HL-60/S4 treated with phorbol 12-myristate 13-acetate at 8.2 ng/mL for 4 days and 3 days (cell line): Measurements from ENCODE around the gene SDHB.
"Not testable (repeated sequence)": the region's sequence is repeated elsewhere in the genome, so short reads cannot be mapped to it uniquely, and the experiment has no call there.

Source experiments
- in situ Hi-C: fragments of 300-500 bp; cut with MboI; formaldehyde crosslinking; loops from 2 replicates; pipeline ENCODE4 v1.15.0; 2022; ENCODE audit warnings: low sequenced_read_pairs

The SDHB gene

DNA sequence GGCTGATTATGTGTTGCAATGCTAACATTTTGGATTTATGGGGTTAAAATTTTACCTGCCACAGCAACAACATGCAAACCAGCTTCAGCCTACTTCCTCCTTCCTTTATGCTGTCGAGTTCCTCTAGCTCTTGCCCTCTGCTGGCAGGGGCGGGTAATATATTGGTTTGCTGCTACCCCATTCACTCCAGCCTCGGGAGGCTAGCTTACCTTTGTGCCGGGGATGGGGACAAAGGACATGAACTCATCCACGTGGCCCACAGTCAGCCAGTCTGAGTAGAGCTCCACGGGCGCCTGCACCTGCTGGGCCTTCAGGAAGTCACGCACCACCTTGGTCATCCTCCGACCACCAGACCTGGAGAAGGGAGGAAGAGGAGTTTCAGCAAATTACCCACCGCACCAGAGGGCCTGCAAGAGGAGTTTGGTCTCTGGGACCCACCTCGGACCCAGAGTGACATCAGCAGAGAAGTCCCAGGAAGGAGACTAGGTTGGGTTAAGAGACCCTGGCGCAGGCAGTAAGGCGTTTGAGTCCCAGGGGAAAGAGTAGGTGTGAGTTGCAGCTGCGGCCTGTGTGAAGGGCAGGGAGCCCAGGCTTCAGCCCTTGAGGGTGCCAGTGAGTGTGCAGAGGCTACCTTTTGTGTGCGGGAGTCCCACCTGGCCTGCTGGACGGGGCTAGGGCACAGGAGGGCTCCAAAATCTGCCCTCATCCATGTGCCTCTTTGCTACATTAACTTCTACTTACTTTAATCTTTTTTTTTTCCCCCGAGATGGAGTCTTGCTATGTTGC lies 21.8 kb upstream of the SDHB start:
- in situ Hi-C loops = no loop called here

DNA sequence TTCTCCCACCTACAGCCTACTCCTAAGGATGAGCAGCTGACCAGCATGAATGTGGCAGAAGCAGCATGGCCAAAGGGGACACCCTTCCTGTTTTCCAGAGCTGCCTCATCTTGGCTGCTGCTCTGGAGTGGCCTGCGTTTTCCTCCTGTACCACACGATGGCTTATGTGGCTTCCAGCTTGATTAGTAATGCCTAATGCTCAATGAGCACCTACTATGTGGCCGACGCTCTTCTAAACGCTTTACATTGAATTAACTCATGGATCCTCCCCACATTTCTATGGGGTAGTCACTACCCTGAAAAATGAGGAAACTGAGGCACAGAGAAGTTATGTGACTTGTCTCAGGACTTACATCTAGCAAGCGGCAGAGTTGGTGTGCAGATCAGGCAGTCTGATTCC lies 18.0 kb upstream of the SDHB start:
- in situ Hi-C loops = no loop called here

- in situ Hi-C loops = no loop called here
These were observed 16.3 kb upstream of the SDHB start for GRCh38 chr1:17070163-17070525.

DNA sequence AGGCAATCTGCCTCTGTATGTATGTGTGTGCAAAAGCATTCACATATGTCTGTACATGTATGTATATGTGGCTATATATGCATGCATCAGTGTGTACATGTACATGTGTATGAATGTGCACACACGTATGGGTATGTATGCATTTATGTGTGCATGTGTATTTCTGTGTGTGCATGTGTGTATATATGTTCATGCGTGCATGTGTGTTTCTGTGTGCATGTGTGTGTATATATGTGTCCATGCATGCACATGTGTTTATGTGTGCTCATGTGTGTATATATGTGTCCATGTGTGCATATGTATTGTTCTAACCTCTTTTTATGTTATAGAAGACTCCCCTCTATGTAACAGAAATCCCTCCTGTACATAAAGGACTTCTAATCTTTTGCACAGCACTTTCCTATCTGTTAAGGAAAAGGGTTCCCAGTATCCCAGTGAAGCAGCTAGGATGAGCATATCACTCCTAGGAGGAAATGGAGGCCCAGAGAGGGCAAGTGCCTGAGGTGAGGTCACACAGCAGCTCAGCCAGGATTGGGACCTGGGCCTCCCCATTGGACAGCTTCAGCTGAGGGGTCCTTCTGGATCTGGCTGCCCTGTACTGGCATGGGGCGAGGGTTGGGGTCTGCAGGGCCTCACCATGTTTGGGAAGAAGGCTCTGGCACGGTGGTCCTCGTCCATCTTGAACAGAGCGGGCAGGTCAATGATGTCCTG lies 15.8 kb upstream of the SDHB start:
- in situ Hi-C loops = no loop called here

- in situ Hi-C loops = no loop called here
These were observed 15.0 kb upstream of the SDHB start for GRCh38 chr1:17068789-17069188.

DNA sequence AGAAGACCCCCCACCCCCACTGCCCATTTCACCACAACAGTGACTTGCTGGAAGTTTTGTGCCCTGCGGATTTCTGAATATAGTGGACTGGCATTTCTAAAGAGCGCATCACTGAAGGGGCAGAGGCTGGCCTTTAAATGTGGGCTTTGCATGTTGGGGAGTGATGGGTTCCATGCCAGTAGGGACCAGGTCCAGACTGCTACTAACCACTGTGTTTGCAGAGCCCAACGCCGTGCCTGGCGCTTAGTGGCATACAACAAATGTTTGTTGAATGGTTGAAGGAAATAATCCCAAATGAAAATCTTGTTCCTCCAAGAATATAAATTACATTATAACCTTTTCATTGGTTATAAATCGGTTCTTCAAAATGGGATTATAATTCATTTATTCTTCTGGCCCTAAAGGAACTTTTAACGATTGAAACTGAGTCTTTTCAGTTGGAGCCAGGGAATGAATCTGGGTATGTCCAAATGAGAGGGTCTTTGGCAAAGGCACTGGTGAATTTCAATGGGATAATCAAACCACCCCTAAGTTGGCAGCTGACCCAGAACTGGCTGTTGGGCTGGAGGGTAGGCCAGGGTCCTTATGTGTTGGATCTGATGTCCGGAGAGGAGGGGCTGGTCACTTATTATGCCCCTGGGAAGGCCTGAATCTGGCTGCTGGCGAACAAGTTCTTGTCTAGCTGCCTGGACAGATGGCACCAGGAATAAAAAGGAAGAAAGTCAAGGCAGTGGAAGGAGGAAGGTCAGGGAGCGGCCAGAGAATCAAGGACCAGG lies 13.8 kb upstream of the SDHB start:
- in situ Hi-C loops = no loop called here

GRCh38 chr1:17067069-17067426 lies 13.2 kb upstream of the SDHB start:
- in situ Hi-C loops = no loop called here

GRCh38 chr1:17066361-17067068 lies 12.7 kb upstream of the SDHB start:
- in situ Hi-C loops = no loop called here

- in situ Hi-C loops = no loop called here
These were observed 11.8 kb upstream of the SDHB start for GRCh38 chr1:17065666-17066065.

- in situ Hi-C loops = not testable (repeated sequence)
These were observed 8.9 kb upstream of the SDHB start for GRCh38 chr1:17062751-17063150.

DNA sequence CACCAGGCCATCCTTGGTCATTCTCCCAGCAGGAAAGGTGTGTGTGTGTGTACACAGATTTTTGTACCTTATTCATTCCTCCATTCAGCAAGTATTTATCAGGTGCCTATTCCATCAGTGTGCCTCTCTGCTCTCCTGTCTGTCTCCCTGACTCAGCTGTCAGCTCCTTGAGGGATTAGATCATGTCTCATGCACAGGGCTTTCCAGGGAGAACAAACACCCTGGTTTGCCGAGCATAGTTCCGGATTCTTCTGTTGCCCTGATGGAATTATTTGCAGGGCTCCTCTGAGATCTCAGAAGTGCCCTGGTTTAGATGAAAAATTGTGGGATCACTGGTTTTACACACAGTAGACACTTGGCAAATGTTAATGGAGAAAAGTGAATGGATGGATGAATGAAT lies 8.1 kb upstream of the SDHB start:
- in situ Hi-C loops = no loop called here

GRCh38 chr1:17061486-17061885 lies 7.7 kb upstream of the SDHB start:
- in situ Hi-C loops = no loop called here

DNA sequence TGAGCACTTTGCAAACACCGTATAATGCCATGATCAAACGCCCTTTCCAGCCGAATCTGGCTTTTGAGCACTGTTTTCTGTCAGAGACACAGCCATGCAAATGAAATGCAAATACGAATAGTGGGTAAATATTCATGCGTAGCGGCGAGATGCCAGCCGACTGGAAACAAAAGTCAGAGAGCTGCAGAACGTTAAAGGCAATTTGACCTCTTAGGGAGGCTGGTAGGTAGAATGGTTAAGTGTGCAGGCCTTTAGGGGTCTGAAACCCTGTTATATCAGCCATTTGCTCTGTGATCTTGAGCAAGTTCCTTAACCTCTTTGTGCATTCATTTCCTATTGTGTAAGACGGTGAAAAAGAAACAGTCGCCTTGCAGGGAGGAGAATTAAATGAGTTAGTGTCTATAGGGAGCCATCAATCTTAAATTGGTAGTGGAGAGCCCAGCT lies 6.5 kb upstream of the SDHB start:
- in situ Hi-C loops = no loop called here

GRCh38 chr1:17059391-17060305 lies 5.8 kb upstream of the SDHB start:
- in situ Hi-C loops = no loop called here

DNA sequence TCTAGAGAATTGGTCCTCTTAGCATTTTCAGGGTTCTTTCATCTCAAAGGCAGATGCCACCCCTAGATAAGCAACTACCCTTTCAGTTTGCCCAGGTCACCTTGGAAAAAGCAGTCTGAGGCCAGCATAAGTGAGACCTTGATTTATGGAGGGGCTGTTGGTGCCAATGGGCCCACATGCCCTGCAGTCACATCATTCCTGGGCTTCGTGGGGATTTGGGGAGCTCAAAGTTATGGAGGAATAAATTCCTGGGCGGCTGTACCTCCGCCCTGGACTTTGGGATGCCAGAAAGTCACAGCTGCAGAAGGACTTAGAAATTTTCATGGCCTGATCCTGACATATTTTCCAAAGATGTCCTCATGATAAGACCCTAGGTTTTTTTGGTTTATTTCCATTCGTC lies 2.7 kb upstream of the SDHB start:
- in situ Hi-C loops = no loop called here

GRCh38 chr1:17055801-17056200 lies 2.0 kb upstream of the SDHB start:
- in situ Hi-C loops = no loop called here

DNA sequence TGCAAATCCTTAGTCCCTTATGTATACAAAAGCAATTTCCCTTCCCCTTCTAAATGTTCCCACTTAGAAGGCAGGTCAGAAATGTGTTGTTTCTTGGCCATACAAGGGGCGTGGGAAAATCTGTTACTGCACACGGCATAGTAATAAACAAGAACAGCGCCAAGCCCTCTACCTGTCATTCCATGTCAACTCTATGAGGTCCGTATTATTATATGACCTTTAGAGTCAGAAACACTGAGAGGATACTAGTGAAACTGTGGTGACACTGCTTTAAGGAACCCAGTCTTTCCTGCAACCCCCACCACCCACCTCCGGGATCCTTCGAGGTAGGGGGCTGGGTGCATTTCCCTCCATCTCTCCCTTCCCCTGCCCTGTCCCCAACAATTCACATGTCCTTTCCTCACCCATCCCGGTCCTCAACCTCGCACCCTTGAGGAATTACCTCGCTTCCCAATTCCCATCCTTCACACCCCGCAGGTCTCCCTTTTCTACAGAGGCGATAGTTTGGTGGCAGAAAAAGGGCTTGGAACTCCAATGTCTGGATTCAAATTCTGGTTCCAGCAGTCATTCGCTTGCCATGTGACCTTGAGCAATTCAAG lies 647 bp downstream of the SDHB start:
- in situ Hi-C loops = no loop called here

DNA sequence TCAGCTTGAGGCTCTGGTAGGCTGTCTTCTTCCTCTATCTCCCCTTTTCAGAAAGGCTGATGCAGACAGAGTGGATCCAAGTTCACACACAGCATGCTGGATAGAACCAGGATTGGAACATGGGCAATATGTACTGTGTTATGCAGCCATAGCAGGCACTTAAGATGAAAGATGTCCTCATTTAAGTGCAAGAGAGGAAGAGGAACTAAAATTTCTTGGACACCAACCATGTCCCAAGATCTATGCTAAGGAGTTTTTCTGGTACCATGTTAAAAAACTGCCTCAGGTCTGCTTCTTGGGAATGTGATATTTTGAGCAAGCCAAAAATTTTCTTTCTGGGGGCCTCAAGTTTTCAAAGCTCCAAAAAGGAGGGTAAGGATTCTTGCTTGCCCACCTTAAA lies 1.2 kb downstream of the SDHB start:
- in situ Hi-C loops = no loop called here

GRCh38 chr1:17052038-17052437 lies 1.8 kb downstream of the SDHB start:
- in situ Hi-C loops = no loop called here

DNA sequence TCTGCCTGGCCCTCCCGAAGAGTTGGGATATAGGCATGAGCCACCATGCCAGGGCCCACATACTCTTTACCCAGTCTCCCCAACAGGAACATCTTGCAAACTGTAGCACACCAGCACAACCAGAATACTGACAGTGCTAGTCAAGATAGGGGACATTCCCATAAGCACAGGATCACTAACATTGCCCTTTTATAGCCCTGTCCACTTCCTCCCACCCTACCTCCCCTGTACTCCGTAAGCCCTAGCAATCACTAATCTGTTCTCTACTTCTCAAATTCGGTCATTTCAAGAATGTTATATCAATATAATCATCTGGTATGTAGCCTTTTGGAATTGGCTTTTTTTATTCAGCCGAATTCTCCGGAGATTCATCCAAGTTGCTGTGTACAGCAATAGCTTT lies 5.9 kb downstream of the SDHB start:
- in situ Hi-C loops = no loop called here
